H9 (cell line): ENCODE data around the gene FOLH1. TPM values are rescaled to one million over a fixed set of nuclear protein-coding genes. Genes with fewer than 3 reads are reported as not detected.
A peak's percentile ranks its signal among the peaks of the same experiment; 100 is the strongest.
"Not testable (repeated sequence)": the region's sequence is repeated elsewhere in the genome, so short reads cannot be mapped to it uniquely, and the experiment has no call there.

Experiments
- DNase-seq: peaks from one replicate; pipeline ENCODE4 v3.0.0-alpha.2; 2017
- H2AFZ ChIP-seq: one replicate; pipeline ENCODE4 v1.6.1; 2013; ENCODE audit warnings: mild to moderate bottlenecking, low read length, control low read depth, moderate library complexity
- H2AK5ac ChIP-seq: 2 replicates; pipeline ENCODE4 v1.6.1; 2013; ENCODE audit warnings: low read length, control low read depth, mixed read lengths; ENCODE audit not compliant: insufficient read length
- H2BK120ac ChIP-seq: one replicate; pipeline ENCODE4 v1.6.1; 2013; ENCODE audit warnings: low read depth, mild to moderate bottlenecking, low read length, control low read depth, inconsistent platforms; ENCODE audit not compliant: poor library complexity, severe bottlenecking
- H2BK12ac ChIP-seq: 2 replicates; pipeline ENCODE4 v1.6.1; 2013; ENCODE audit warnings: low read length, control low read depth, mixed read lengths, low read depth; ENCODE audit not compliant: insufficient read length
- H2BK15ac ChIP-seq: 2 replicates; pipeline ENCODE4 v1.6.1; 2013; ENCODE audit warnings: low read depth, low read length, control low read depth
- H2BK20ac ChIP-seq: one replicate; pipeline ENCODE4 v1.6.1; 2013; ENCODE audit warnings: low read depth, mild to moderate bottlenecking, low read length, control low read depth, inconsistent platforms; ENCODE audit not compliant: poor library complexity, severe bottlenecking
- H2BK5ac ChIP-seq: 2 replicates; pipeline ENCODE4 v1.6.1; 2013; ENCODE audit warnings: low read length, control low read depth, mixed read lengths; ENCODE audit not compliant: insufficient read length
- H3K14ac ChIP-seq: 2 replicates; pipeline ENCODE4 v1.6.1; 2013; ENCODE audit warnings: low read length, control low read depth; ENCODE audit not compliant: insufficient read depth
- H3K18ac ChIP-seq: 2 replicates; pipeline ENCODE4 v1.6.1; 2013; ENCODE audit warnings: low read depth, mild to moderate bottlenecking, mixed read lengths, low read length, control low read depth; ENCODE audit not compliant: insufficient read length
- H3K23ac ChIP-seq: 2 replicates; pipeline ENCODE4 v1.6.1; 2013; ENCODE audit warnings: low read length, control low read depth, mixed read lengths, low read depth; ENCODE audit not compliant: insufficient read length
- H3K23me2 ChIP-seq: 2 replicates; pipeline ENCODE4 v1.6.1; 2013; ENCODE audit warnings: low read depth, mild to moderate bottlenecking, mixed read lengths, low read length, control low read depth; ENCODE audit not compliant: insufficient read length, poor library complexity, severe bottlenecking
- H3K27ac ChIP-seq: 2 replicates; pipeline ENCODE4 v1.5.1; 2013; ENCODE audit warnings: low read length, control low read depth, mixed read lengths, low read depth; ENCODE audit not compliant: insufficient read length
- H3K27me3 ChIP-seq: 2 replicates; pipeline ENCODE4 v1.6.1; 2013; ENCODE audit warnings: low read length, control low read depth, inconsistent platforms; ENCODE audit not compliant: insufficient read depth
- H3K4ac ChIP-seq: 2 replicates; pipeline ENCODE4 v1.6.1; 2013; ENCODE audit warnings: low read depth, mild to moderate bottlenecking, control low read depth, inconsistent platforms, low read length, moderate library complexity
- H3K4me1 ChIP-seq: 2 replicates; pipeline ENCODE4 v1.6.1; 2013; ENCODE audit warnings: low read length, control low read depth, inconsistent platforms; ENCODE audit not compliant: insufficient read depth
- H3K4me2 ChIP-seq: 2 replicates; pipeline ENCODE4 v1.6.1; 2013; ENCODE audit warnings: low read length, control low read depth, mixed read lengths; ENCODE audit not compliant: insufficient read length, insufficient read depth
- H3K56ac ChIP-seq: 2 replicates; pipeline ENCODE4 v1.6.1; 2013; ENCODE audit warnings: low read depth, mild to moderate bottlenecking, mixed read lengths, low read length, control low read depth; ENCODE audit not compliant: insufficient read length
- H3K79me1 ChIP-seq: 2 replicates; pipeline ENCODE4 v1.6.1; 2013; ENCODE audit warnings: low read depth, mild to moderate bottlenecking, moderate library complexity, low read length, control low read depth, inconsistent platforms; ENCODE audit not compliant: insufficient read depth, poor library complexity, severe bottlenecking
- H3K79me2 ChIP-seq: 2 replicates; pipeline ENCODE4 v1.6.1; 2013; ENCODE audit warnings: low read length, control low read depth, inconsistent platforms; ENCODE audit not compliant: insufficient read depth
- H3K9ac ChIP-seq: 2 replicates; pipeline ENCODE4 v1.6.1; 2013; ENCODE audit warnings: low read length, control low read depth, mixed read lengths; ENCODE audit not compliant: insufficient read length; ENCODE audit errors: extremely low read depth
- H3K9me3 ChIP-seq: one replicate; pipeline ENCODE4 v1.6.1; 2013; ENCODE audit warnings: low read depth, low read length, inconsistent platforms; ENCODE audit not compliant: control insufficient read depth
- H3T11ph ChIP-seq: one replicate; pipeline ENCODE4 v1.6.1; 2013; ENCODE audit warnings: mild to moderate bottlenecking, low read length, control low read depth, inconsistent platforms
- H4K20me1 ChIP-seq: one replicate; pipeline ENCODE4 v1.6.1; 2013; ENCODE audit not compliant: control insufficient read depth, insufficient read length, insufficient read depth
- H4K5ac ChIP-seq: 2 replicates; pipeline ENCODE4 v1.6.1; 2013; ENCODE audit warnings: low read depth, mild to moderate bottlenecking, mixed read lengths, low read length, control low read depth; ENCODE audit not compliant: insufficient read length
- H4K8ac ChIP-seq: replicated peaks from 2 replicates; pipeline ENCODE4 v1.6.1; 2013; ENCODE audit warnings: low read length, control low read depth, mixed read lengths, low read depth; ENCODE audit not compliant: insufficient read length
- H4K91ac ChIP-seq: 2 replicates; pipeline ENCODE4 v1.6.1; 2013; ENCODE audit warnings: low read depth, mild to moderate bottlenecking, moderate library complexity, mixed read lengths, low read length, control low read depth; ENCODE audit not compliant: insufficient read length
- H3K27ac Mint-ChIP-seq, 3 experiments: 2 replicates in 2 of 3; 3 replicates in 1 of 3; pipeline ENCODE4 v1.8.0; 2020 to 2021; ENCODE audit warnings: mixed read lengths in 3 of 3, mild to moderate bottlenecking in 1 of 3, moderate library complexity in 1 of 3
- H3K27me3 Mint-ChIP-seq: 2 replicates; pipeline ENCODE4 v1.8.0; 2021; ENCODE audit warnings: low read depth, mild to moderate bottlenecking, moderate library complexity, mixed read lengths
- H3K36me3 Mint-ChIP-seq, 3 experiments: 2 replicates in 2 of 3; 3 replicates in 1 of 3; pipeline ENCODE4 v1.8.0; 2020 to 2021; ENCODE audit warnings: low read depth in 3 of 3, mixed read lengths in 3 of 3; ENCODE audit not compliant: insufficient read depth in 1 of 3
- H3K4me1 Mint-ChIP-seq, 2 experiments: 2 replicates each; pipeline ENCODE4 v1.8.0; 2020; ENCODE audit warnings: mixed read lengths in 2 of 2
- H3K4me3 Mint-ChIP-seq, 2 experiments: 2 replicates in 1 of 2; 3 replicates in 1 of 2; pipeline ENCODE4 v1.8.0; 2020 to 2021; ENCODE audit warnings: mild to moderate bottlenecking in 2 of 2, mixed read lengths in 2 of 2, moderate library complexity in 1 of 2
- H3K9me3 Mint-ChIP-seq, 2 experiments: 2 replicates in 1 of 2; 3 replicates in 1 of 2; pipeline ENCODE4 v1.8.0; 2020; ENCODE audit warnings: mild to moderate bottlenecking in 2 of 2, mixed read lengths in 2 of 2, moderate library complexity in 1 of 2
- WGBS: extraction: QIAGEN DNeasy Blood & Tissue Kit; methylation state at CpG from one replicate; pipeline ENCODE4 v1.1.7; 2013; ENCODE audit warnings: missing lambda C conversion rate, low lambda C conversion rate, mixed read lengths; ENCODE audit not compliant: insufficient read length; ENCODE audit errors: extremely low coverage; 5-methylcytosine and 5-hydroxymethylcytosine counted together
- long read RNA-seq: library from polyadenylated mRNA; unstranded; transcript quantifications from one replicate; pipeline ENCODE4 v2.0.0, GENCODE V29; 2020
- total RNA-seq: library from RNA; stranded (reverse); gene quantifications from 2 replicates; pipeline ENCODE4 v1.2.1, GENCODE V29; 2021
- TF ChIP-seq, protein P1 (sequence below): fragments of 200-600 bp; sonication (generic); conservative IDR thresholded peaks from 3 replicates; pipeline ENCODE4 v1.8.0; 2021; ENCODE audit warnings: antibody characterized with exemption, mild to moderate bottlenecking

Gene FOLH1
- not detected in 2 replicates for total RNA-seq
- long read RNA-seq, result 0 reads

DNA sequence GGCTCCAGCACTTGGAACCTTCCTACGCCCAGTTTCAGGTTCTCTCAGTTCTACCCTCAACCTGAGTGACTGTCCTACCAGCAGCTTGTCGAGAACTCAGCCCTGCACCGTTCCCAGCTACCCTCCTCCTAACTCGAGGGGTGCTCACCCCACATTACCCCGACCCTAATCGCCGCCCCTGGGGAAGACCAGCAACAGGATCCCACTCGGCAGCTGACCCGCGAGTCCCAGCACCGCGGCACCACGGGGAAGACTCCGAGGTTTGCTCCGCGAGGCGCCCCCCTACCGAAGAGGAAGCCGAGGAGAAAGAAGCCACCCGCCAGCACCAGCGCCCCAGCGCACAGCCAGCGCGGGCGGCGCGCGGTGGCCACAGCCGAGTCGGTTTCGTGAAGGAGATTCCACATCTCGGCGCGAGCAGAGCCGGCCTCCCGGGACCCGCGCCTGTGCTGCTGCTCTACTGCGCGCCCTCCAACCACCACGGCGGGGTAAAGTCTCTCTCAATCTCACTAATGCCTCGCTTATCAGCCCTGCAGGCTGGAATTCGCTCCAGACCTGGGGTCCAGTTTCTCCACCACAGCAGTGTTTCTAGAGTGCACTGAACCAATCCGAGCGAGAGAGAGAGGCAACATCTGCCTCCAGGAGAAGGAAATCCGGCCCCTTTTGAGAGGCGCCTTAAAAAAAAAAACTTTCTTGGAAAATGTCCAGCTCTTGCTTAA, at the start of gene FOLH1:
Gene FOLH1, minus strand, starts transcription at position 597 of the 716 bp plus-strand sequence. Its CDS starts 193 bp downstream, at position 404.
- no peak within 1 kb of the TSS for H3K23ac ChIP-seq
- H2BK120ac ChIP-seq, result no peak within 1 kb of the TSS
- no peak within 1 kb of the TSS for H3K27ac ChIP-seq
- H2BK5ac ChIP-seq, result no peak within 1 kb of the TSS
- H4K5ac ChIP-seq, result no peak within 1 kb of the TSS
- peaks cover 2% of the 10 kb centered on the region; the same call in 1 of the 2 replicates for H3K27me3 Mint-ChIP-seq
- no peak within 1 kb of the TSS for H3K4ac ChIP-seq
- no CpG with 5 or more reads among the region's 48 CpGs for WGBS
- DNase-seq, result peak; percentile 42
- H3K18ac ChIP-seq, result no peak within 1 kb of the TSS
- no peaks in the 10 kb centered on the region for H3K27me3 ChIP-seq
- H3K36me3 Mint-ChIP-seq, result peaks cover 0 to 11% (median 0%) of the 10 kb centered on the region in 3 experiments; a peak in 4 of 7 replicates
- H3K56ac ChIP-seq, result no peak within 1 kb of the TSS
- no peaks in the 10 kb centered on the region for H3K79me2 ChIP-seq
- H3K9me3 ChIP-seq, result no peaks in the 10 kb centered on the region
- no peak within 1 kb of the TSS for H3K4me3 Mint-ChIP-seq
- no peaks in the 10 kb centered on the region for H4K20me1 ChIP-seq
- no peak within 1 kb of the TSS for H4K8ac ChIP-seq
- peak within 1 kb of the TSS; percentile 51 for H3K4me2 ChIP-seq
- no peak within 1 kb of the TSS for H4K91ac ChIP-seq
- H3K14ac ChIP-seq, result no peak within 1 kb of the TSS; the same call in 1 of the 2 replicates
- H3K79me1 ChIP-seq, result no peaks in the 10 kb centered on the region
- no peak within 1 kb of the TSS for H2BK12ac ChIP-seq
- no peaks in the 10 kb centered on the region for H3K23me2 ChIP-seq
- H3K9ac ChIP-seq, result no peak within 1 kb of the TSS
- TF ChIP-seq, protein P1, sequence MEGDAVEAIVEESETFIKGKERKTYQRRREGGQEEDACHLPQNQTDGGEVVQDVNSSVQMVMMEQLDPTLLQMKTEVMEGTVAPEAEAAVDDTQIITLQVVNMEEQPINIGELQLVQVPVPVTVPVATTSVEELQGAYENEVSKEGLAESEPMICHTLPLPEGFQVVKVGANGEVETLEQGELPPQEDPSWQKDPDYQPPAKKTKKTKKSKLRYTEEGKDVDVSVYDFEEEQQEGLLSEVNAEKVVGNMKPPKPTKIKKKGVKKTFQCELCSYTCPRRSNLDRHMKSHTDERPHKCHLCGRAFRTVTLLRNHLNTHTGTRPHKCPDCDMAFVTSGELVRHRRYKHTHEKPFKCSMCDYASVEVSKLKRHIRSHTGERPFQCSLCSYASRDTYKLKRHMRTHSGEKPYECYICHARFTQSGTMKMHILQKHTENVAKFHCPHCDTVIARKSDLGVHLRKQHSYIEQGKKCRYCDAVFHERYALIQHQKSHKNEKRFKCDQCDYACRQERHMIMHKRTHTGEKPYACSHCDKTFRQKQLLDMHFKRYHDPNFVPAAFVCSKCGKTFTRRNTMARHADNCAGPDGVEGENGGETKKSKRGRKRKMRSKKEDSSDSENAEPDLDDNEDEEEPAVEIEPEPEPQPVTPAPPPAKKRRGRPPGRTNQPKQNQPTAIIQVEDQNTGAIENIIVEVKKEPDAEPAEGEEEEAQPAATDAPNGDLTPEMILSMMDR, result no peak
- H3T11ph ChIP-seq, result no peak within 1 kb of the TSS
- no peak within 1 kb of the TSS for H2BK20ac ChIP-seq
- H2BK15ac ChIP-seq, result no peak within 1 kb of the TSS
- H3K9me3 Mint-ChIP-seq, result peaks cover 67 to 79% of the 10 kb centered on the region in 2 experiments
- no peak within 1 kb of the TSS for H2AFZ ChIP-seq
- no peaks in the 10 kb centered on the region for H3K4me1 ChIP-seq
- H3K4me1 Mint-ChIP-seq, result no peaks in the 10 kb centered on the region
- H3K27ac Mint-ChIP-seq, result no peak within 1 kb of the TSS
- H2AK5ac ChIP-seq, result no peak within 1 kb of the TSS

DNA sequence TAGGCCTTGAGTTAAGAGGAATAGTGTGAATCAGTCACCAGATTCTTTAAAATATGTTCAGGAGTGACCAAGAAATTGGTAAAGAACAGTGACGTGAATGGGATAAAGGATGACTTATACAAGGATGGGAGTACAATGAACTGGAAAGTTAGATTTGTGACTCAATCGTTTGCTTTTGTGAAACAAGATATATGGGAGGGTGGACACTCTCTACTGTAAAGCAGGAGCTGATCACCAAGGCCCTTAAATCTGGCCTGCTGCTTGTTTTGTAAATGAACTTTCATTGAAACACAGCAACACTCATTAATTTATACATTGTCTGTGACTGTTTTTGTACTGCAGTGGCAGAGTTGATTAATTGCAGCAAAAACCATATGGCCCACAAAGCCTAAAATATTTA, 46.7 kb upstream of the FOLH1 start:
- H3T11ph ChIP-seq, H4K20me1 ChIP-seq, H2AFZ ChIP-seq, H3K79me2 ChIP-seq, H3K27me3 Mint-ChIP-seq, H3K9ac ChIP-seq, H3K4me1 ChIP-seq, H3K23ac ChIP-seq, DNase-seq, H4K91ac ChIP-seq, H2AK5ac ChIP-seq, H4K5ac ChIP-seq, H2BK120ac ChIP-seq, H3K4me3 Mint-ChIP-seq, H4K8ac ChIP-seq, H3K79me1 ChIP-seq, H3K4ac ChIP-seq, H3K18ac ChIP-seq, H3K14ac ChIP-seq, H2BK20ac ChIP-seq, H3K56ac ChIP-seq, H3K27ac Mint-ChIP-seq, H2BK12ac ChIP-seq, H3K27ac ChIP-seq, H2BK5ac ChIP-seq, H3K36me3 Mint-ChIP-seq, H3K9me3 ChIP-seq, H3K23me2 ChIP-seq, H3K27me3 ChIP-seq, H3K4me1 Mint-ChIP-seq, H3K4me2 ChIP-seq, H2BK15ac ChIP-seq: not testable (repeated sequence)
- H3K9me3 Mint-ChIP-seq, result peaks cover 32 to 71% of the 10 kb centered on the region in 2 experiments
- WGBS, result no CpG with 5 or more reads among the region's 2 CpGs
